Keratinocyte (primary cell): Measurements from ENCODE around the gene COL21A1.

Experiments
- CTCF ChIP-seq, 3 experiments: IDR thresholded peaks in 1 of 3; conservative IDR thresholded peaks in 1 of 3; optimal IDR thresholded peaks in 1 of 3; 2 replicates in 2 of 3; 3 replicates in 1 of 3; pipeline versions ENCODE3 to v1.5.1; 2011; ENCODE audit warnings: low read length in 3 of 3, mild to moderate bottlenecking in 3 of 3, moderate library complexity in 2 of 3, control low read depth in 1 of 3, inconsistent platforms in 1 of 3; ENCODE audit not compliant: insufficient read depth in 2 of 3; ENCODE audit errors: extremely low read depth in 1 of 3
- EZH2 ChIP-seq: IDR thresholded peaks from one replicate; pipeline ENCODE4 v1.6.1; 2012; ENCODE audit warnings: inconsistent platforms, mild to moderate bottlenecking, low read length, moderate library complexity

DNA sequence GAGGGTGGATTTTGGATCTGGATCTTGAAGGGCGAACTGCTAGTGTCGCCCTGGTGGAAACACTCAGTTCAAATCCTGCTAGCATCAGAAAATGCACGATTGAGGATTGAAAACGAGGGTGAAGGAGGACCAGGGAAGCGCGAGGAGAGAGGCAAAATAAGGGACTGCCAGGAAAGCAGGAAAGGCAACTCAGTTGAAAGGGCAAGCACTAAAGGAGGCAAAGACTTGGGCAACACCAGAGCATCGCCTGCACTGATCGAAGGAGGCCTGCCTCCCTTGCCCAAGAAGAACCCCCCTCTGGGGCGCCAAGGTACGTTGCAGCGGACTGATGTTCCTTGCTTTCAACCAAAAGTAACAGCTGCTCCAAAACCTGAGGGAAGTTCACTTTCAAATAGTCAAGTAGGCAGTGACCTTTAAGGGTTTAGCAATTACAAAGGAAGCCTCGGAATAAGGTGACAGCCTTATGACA lies 308 bp upstream of the COL21A1 start:
- TF ChIP-seq CTCF (optimal IDR thresholded peaks at IDR 0.05 in 1 of 3, IDR thresholded peaks at IDR 0.05 in 1 of 3, conservative IDR thresholded peaks at IDR 0.05 in 1 of 3; ENCODE audit: extremely low read depth in 1 of 3, insufficient read depth in 2 of 3, low read length in 3 of 3) (no peak), EZH2 (no peak)
